Thyroid gland (tissue), 4 donors: Measurements from ENCODE around the gene RITA1. TPM values are rescaled to one million over a fixed set of nuclear protein-coding genes. Genes with fewer than 3 reads are reported as not detected.

Source experiments
- DNase-seq, 2 donors: peaks; one replicate each; pipeline ENCODE4 v3.0.0-alpha.2; 2019
- H3K27ac ChIP-seq, 3 donors: fragments of 200-600 bp; sonication (generic); 1 replicate in 2 of 3; 2 replicates in 1 of 3; pipeline ENCODE4 v1.5.1; 2016 to 2019; ENCODE audit warnings: mild to moderate bottlenecking in 1 of 3, moderate library complexity in 1 of 3
- H3K27me3 ChIP-seq: fragments of 200-600 bp; sonication (generic); one replicate; pipeline ENCODE4 v1.5.1; 2019
- H3K36me3 ChIP-seq, 2 donors: fragments of 200-600 bp; sonication (generic); one replicate each; pipeline ENCODE4 v1.5.1; 2016 to 2019
- H3K4me1 ChIP-seq, 2 donors: fragments of 200-600 bp; sonication (generic); one replicate each; pipeline ENCODE4 v1.5.1; 2017 to 2019
- H3K4me3 ChIP-seq, 3 donors: fragments of 200-600 bp; sonication (generic); replicated peaks in 1 of 3; 1 replicate in 2 of 3; 2 replicates in 1 of 3; pipeline ENCODE4 v1.5.1; 2016; ENCODE audit warnings: mild to moderate bottlenecking in 1 of 3
- H3K9me3 ChIP-seq: fragments of 200-600 bp; sonication (generic); one replicate; pipeline ENCODE4 v1.5.1; 2017
- POLR2A ChIP-seq, 2 donors: fragments of 450-650 bp; IDR thresholded peaks; one replicate each; pipeline ENCODE4 v1.6.1; 2017; ENCODE audit warnings: antibody characterized with exemption in 2 of 2, mild to moderate bottlenecking in 2 of 2, moderate library complexity in 1 of 2
- WGBS, 2 donors: methylation state at CpG; one replicate each; pipeline ENCODE4 v1.1.5; 2017; 5-methylcytosine and 5-hydroxymethylcytosine counted together
- intact Hi-C: fragments of 100-400 bp; cut with DNase I; formaldehyde crosslinking; loops from one replicate; pipeline ENCODE4 v1.15.1; 2023
- total RNA-seq, 4 donors: library from RNA; depleted of rRNA; stranded (reverse); fragments of >200 nt; gene quantifications; one replicate each; pipeline ENCODE4 v1.2.3, GENCODE V29; 2016
- TF ChIP-seq, protein P1 (sequence below), 6 experiments: fragments of 200-600 bp in 3 of 6; fragments of 450-650 bp in 3 of 6; sonication (generic) in 3 of 6; IDR thresholded peaks; one replicate each; pipeline ENCODE4 v1.5.1; 2016 to 2019; ENCODE audit warnings: antibody characterized with exemption in 6 of 6, mild to moderate bottlenecking in 2 of 6, inconsistent platforms in 1 of 6, moderate library complexity in 1 of 6

The RITA1 gene
- total RNA-seq, 4 donors from 2014 or later: 26.6 to 39.6 (median 32.8) TPM

GRCh38 chr12:113149361-113150150 is 36.0 kb upstream of the RITA1 start, which contains the start of gene CFAP73:
Gene CFAP73, plus strand, starts transcription at chr12:113149724. Its CDS starts 134 bp downstream, at chr12:113149858.
- TF ChIP-seq, protein P1, sequence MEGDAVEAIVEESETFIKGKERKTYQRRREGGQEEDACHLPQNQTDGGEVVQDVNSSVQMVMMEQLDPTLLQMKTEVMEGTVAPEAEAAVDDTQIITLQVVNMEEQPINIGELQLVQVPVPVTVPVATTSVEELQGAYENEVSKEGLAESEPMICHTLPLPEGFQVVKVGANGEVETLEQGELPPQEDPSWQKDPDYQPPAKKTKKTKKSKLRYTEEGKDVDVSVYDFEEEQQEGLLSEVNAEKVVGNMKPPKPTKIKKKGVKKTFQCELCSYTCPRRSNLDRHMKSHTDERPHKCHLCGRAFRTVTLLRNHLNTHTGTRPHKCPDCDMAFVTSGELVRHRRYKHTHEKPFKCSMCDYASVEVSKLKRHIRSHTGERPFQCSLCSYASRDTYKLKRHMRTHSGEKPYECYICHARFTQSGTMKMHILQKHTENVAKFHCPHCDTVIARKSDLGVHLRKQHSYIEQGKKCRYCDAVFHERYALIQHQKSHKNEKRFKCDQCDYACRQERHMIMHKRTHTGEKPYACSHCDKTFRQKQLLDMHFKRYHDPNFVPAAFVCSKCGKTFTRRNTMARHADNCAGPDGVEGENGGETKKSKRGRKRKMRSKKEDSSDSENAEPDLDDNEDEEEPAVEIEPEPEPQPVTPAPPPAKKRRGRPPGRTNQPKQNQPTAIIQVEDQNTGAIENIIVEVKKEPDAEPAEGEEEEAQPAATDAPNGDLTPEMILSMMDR (IDR thresholded peaks at IDR 0.05): peak in 1 of 6 experiments; percentile 13
- no peak for TF ChIP-seq POLR2A (IDR thresholded peaks at IDR 0.05)
- Histone ChIP-seq H3K4me3 (no peak within 1 kb of the TSS), H3K27ac (peak within 1 kb of the TSS; percentile 50 to 67 (median 62)), H3K27me3 (no peaks in the 10 kb centered on the region), H3K4me1 (peaks cover 22 to 26% of the 10 kb centered on the region in 2 donors), H3K9me3 (no peaks in the 10 kb centered on the region), H3K36me3 (no peaks in the 10 kb centered on the region)
- 19 to 24% methylated on average over 15 to 17 of the region's 22 CpGs for WGBS, 2 donors
- intact Hi-C loops: loop anchor here (5.0 to 10.0 kb wide), 2 partner anchors 45 to 97 kb away; no protein-coding TSS in a partner anchor
- DNase-seq: peak; percentile 94 to 95

DNA sequence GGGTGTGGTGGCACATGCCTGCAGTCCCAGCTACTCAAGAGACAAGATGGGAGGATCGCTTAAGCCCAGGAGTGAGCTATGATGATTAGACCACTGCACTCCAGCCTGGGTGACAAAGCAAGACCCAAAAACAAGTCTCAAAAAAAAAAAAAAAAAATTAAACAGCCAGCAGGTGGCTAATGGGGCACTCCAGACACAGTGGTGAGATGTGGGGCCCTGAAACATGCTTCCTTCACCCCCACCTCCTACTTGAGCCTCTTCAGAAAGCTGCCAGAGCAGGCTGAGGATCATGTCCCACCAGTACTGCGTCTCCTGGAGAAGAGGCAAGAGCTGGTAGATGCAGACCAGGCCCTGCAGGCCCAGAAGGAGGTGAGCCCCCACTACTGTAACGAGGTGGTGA is 33.9 kb upstream of the RITA1 start:
- no peak overlapping the region for H3K27ac ChIP-seq
- H3K9me3 ChIP-seq: no peaks in the 10 kb centered on the region
- DNase-seq: no peak
- no peaks in the 10 kb centered on the region for H3K27me3 ChIP-seq
- peaks cover 17 to 26% of the 10 kb centered on the region in 2 donors for H3K4me1 ChIP-seq
- TF ChIP-seq, protein P1 (IDR thresholded peaks at IDR 0.05): no peak
- no peak for TF ChIP-seq POLR2A (IDR thresholded peaks at IDR 0.05)
- H3K4me3 ChIP-seq: no peak overlapping the region
- WGBS, 2 donors: 94 to 97% methylated on average over 3 of the region's 3 CpGs
- intact Hi-C loops: loop anchor here (5.0 to 10.0 kb wide), 2 partner anchors 47 to 99 kb away; no protein-coding TSS in a partner anchor
- H3K36me3 ChIP-seq: no peaks in the 10 kb centered on the region

DNA sequence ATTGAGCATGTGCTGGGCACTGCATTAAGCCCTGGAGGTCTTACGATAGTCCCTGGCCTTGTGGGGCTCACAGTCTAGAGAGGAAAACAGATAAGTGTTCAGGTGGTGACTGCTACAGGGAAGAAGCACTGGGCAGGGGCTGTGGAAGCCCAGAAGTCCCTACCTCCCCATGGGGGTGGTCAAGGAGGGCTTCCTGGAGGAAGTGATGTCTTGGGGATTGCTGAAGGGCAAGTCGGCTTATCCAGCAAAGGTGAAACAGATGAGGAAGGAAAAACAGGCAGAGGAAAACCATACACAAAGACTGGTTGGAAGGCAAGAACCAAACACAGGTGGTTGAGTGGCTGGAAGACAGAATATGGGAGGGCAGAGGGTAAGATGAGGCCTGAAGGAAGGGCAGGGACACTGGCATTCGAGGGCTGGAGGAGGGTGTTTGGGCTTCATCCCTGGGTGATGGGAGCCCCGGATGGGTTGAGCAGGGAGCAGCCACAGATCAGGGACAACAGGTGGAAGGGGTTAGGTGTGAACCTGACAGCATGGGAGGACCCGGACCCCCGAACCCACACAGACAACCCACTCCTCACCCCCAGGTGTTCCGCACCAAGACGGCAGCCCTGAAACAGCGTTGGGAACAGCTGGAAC is 33.2 kb upstream of the RITA1 start:
- Histone ChIP-seq H3K27ac (no peak overlapping the region), H3K4me3 (no peak overlapping the region), H3K36me3 (no peaks in the 10 kb centered on the region), H3K27me3 (no peaks in the 10 kb centered on the region), H3K9me3 (no peaks in the 10 kb centered on the region), H3K4me1 (peaks cover 17 to 26% of the 10 kb centered on the region in 2 donors)
- WGBS, 2 donors: 37 to 61% methylated on average over 4 to 9 of the region's 9 CpGs
- intact Hi-C loops: loop anchor here (5.0 to 10.0 kb wide), 2 partner anchors 48 to 100 kb away; no protein-coding TSS in a partner anchor
- TF ChIP-seq, protein P1 (IDR thresholded peaks at IDR 0.05): no peak
- no peak for TF ChIP-seq POLR2A (IDR thresholded peaks at IDR 0.05)
- no peak for DNase-seq

- Histone ChIP-seq H3K4me1 (peaks cover 17 to 26% of the 10 kb centered on the region in 2 donors), H3K27ac (no peak overlapping the region), H3K4me3 (peak overlapping the region in 1 of 3 donors; percentile 26), H3K36me3 (peaks cover 2 to 6% of the 10 kb centered on the region in 2 donors), H3K27me3 (no peaks in the 10 kb centered on the region), H3K9me3 (no peaks in the 10 kb centered on the region)
- 14 to 15% methylated on average over 35 to 44 of the region's 70 CpGs for WGBS, 2 donors
- peak; percentile 80 to 84 for DNase-seq
- TF ChIP-seq, protein P1 (IDR thresholded peaks at IDR 0.05): peak in 4 of 6 experiments; percentile 45 to 70 (median 52)
- TF ChIP-seq POLR2A (IDR thresholded peaks at IDR 0.05): no peak
- intact Hi-C loops: loop anchor here (5.0 to 10.0 kb wide), 2 partner anchors 48 to 101 kb away; no protein-coding TSS in a partner anchor
These were observed 32.4 kb upstream of the RITA1 start for GRCh38 chr12:113152835-113153814.
